Uterus (tissue), 4 donors: ENCODE measurements around the gene ZBTB7C. TPM values are rescaled to one million over a fixed set of nuclear protein-coding genes. Genes with fewer than 3 reads are reported as not detected.

Experiments used
- DNase-seq, 2 donors: peaks; one replicate each; pipeline ENCODE4 v3.0.0-alpha.2; 2019 to 2020
- H3K27ac ChIP-seq, 2 donors: fragments of 200-600 bp; sonication (generic); 1 replicate in 1 of 2; 2 replicates in 1 of 2; pipeline ENCODE4 v1.5.1; 2016 to 2018
- H3K27me3 ChIP-seq, 2 donors: fragments of 200-600 bp; sonication (generic); one replicate each; pipeline ENCODE4 v1.5.1; 2018 to 2019; ENCODE audit warnings: control low read depth in 1 of 2
- H3K36me3 ChIP-seq, 2 donors: fragments of 200-600 bp; sonication (generic); one replicate each; pipeline ENCODE4 v1.5.1; 2019; ENCODE audit warnings: control low read depth in 1 of 2
- H3K4me1 ChIP-seq, 2 donors: fragments of 200-600 bp; sonication (generic); one replicate each; pipeline ENCODE4 v1.5.1; 2018 to 2019; ENCODE audit warnings: control low read depth in 1 of 2
- H3K4me3 ChIP-seq, 2 donors: fragments of 200-600 bp; sonication (generic); 1 replicate in 1 of 2; 2 replicates in 1 of 2; pipeline ENCODE4 v1.5.1; 2018 to 2019; ENCODE audit warnings: mild to moderate bottlenecking in 1 of 2
- H3K9me3 ChIP-seq, 2 donors: fragments of 200-600 bp; sonication (generic); one replicate each; pipeline ENCODE4 v1.5.1; 2019; ENCODE audit warnings: control low read depth in 1 of 2
- POLR2A ChIP-seq, 2 donors: fragments of 450-650 bp; IDR thresholded peaks; one replicate each; pipeline ENCODE4 v1.6.1; 2016; ENCODE audit warnings: antibody characterized with exemption in 2 of 2, mild to moderate bottlenecking in 1 of 2, moderate library complexity in 1 of 2
- intact Hi-C: fragments of 100-400 bp; cut with DNase I; formaldehyde crosslinking; loops from one replicate; pipeline ENCODE4 v1.15.1; 2023; ENCODE audit warnings: low total_unique reads
- total RNA-seq, 4 donors: library from RNA; depleted of rRNA in 3 of 4; stranded (reverse); fragments of >200 nt in 3 of 4; gene quantifications; one replicate each; pipeline versions ENCODE4 v1.1.0 to v1.2.4, GENCODE V29; 2014 to 2023
- TF ChIP-seq, protein P1 (sequence below), 4 experiments: fragments of 200-600 bp in 2 of 4; fragments of 450-650 bp in 2 of 4; sonication (generic) in 2 of 4; IDR thresholded peaks; one replicate each; pipeline ENCODE4 v1.5.1; 2016 to 2019; ENCODE audit warnings: antibody characterized with exemption in 4 of 4, mild to moderate bottlenecking in 2 of 4, moderate library complexity in 1 of 4
- donor health status: DM: yes; HTN: yes; CAD: no.

The ZBTB7C gene
- total RNA-seq, 4 donors from 2014 or later: 1.0 to 11.2 (median 7.9) TPM

DNA sequence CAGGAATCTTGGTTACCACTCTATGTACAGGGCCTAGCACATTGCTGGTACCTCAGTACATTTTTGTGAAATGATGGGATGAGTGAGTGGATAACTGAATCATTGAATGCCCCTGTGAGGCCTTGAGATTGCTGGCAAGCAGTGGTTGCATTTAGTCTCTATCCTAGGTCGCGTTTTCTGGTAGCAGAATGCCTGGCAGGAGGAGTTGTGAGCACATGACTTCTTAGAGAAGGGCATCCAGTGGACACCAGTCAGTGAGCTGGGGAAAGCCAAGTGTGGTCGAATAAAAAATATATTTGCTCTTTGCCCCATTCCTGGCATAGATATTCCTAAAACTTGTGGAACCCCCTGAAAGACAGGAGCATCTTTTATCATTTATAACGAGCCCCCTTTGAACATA, 416.9 kb downstream of the ZBTB7C start:
- intact Hi-C loops: no loop called here
- no peak for TF ChIP-seq POLR2A (IDR thresholded peaks at IDR 0.05)
- TF ChIP-seq, protein P1, sequence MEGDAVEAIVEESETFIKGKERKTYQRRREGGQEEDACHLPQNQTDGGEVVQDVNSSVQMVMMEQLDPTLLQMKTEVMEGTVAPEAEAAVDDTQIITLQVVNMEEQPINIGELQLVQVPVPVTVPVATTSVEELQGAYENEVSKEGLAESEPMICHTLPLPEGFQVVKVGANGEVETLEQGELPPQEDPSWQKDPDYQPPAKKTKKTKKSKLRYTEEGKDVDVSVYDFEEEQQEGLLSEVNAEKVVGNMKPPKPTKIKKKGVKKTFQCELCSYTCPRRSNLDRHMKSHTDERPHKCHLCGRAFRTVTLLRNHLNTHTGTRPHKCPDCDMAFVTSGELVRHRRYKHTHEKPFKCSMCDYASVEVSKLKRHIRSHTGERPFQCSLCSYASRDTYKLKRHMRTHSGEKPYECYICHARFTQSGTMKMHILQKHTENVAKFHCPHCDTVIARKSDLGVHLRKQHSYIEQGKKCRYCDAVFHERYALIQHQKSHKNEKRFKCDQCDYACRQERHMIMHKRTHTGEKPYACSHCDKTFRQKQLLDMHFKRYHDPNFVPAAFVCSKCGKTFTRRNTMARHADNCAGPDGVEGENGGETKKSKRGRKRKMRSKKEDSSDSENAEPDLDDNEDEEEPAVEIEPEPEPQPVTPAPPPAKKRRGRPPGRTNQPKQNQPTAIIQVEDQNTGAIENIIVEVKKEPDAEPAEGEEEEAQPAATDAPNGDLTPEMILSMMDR (IDR thresholded peaks at IDR 0.05): no peak
- Histone ChIP-seq H3K36me3 (no peaks in the 10 kb centered on the region), H3K9me3 (no peaks in the 10 kb centered on the region), H3K4me3 (no peak overlapping the region), H3K27me3 (no peaks in the 10 kb centered on the region), H3K27ac (no peak overlapping the region), H3K4me1 (no peaks in the 10 kb centered on the region)
- DNase-seq: no peak

DNA sequence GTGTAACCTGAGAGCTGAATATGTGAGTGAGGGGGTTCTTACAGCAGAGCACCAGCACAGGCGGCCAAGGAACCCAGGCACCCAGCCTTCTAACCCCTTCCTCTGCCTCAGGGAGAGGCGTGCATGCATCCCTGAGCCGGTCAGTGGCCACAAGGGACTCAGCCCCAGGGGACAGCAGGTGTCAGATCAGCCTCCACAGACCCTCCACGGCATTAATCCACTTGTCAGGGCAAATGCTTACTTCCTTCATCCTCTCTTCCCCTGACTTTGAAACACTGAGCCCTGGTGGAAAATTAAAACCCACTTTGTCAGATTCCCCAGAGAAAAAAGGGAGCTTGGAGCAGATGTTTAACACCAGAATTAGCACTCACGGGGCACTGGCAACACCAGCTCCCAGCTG, 418.2 kb downstream of the ZBTB7C start:
- TF ChIP-seq, protein P1 (IDR thresholded peaks at IDR 0.05): no peak
- TF ChIP-seq POLR2A (IDR thresholded peaks at IDR 0.05): no peak
- Histone ChIP-seq H3K36me3 (no peaks in the 10 kb centered on the region), H3K9me3 (no peaks in the 10 kb centered on the region), H3K4me1 (no peaks in the 10 kb centered on the region), H3K27ac (no peak overlapping the region), H3K27me3 (no peaks in the 10 kb centered on the region), H3K4me3 (no peak overlapping the region)
- no peak for DNase-seq
- intact Hi-C loops: no loop called here

DNA sequence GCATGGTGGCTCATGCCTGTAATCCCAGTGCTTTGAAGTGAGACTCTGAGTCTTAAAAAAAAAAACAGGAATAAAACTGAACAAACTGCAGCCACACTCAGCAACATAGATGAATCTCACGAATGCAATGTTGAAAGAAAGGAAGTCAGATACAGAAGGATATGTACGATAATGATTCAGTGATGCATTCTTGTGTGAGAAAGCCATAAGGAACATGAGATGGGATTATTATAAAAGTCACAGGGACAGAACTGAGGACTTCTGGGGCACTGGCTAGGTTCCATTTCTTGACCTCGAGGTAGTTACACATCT, 421.8 kb downstream of the ZBTB7C start:
- Histone ChIP-seq H3K27me3 (no peaks in the 10 kb centered on the region), H3K4me1 (no peaks in the 10 kb centered on the region), H3K9me3 (no peaks in the 10 kb centered on the region), H3K36me3 (no peaks in the 10 kb centered on the region), H3K27ac (no peak overlapping the region), H3K4me3 (no peak overlapping the region)
- TF ChIP-seq POLR2A (IDR thresholded peaks at IDR 0.05): no peak
- TF ChIP-seq, protein P1 (IDR thresholded peaks at IDR 0.05): no peak
- intact Hi-C loops: no loop called here
- DNase-seq: no peak

DNA sequence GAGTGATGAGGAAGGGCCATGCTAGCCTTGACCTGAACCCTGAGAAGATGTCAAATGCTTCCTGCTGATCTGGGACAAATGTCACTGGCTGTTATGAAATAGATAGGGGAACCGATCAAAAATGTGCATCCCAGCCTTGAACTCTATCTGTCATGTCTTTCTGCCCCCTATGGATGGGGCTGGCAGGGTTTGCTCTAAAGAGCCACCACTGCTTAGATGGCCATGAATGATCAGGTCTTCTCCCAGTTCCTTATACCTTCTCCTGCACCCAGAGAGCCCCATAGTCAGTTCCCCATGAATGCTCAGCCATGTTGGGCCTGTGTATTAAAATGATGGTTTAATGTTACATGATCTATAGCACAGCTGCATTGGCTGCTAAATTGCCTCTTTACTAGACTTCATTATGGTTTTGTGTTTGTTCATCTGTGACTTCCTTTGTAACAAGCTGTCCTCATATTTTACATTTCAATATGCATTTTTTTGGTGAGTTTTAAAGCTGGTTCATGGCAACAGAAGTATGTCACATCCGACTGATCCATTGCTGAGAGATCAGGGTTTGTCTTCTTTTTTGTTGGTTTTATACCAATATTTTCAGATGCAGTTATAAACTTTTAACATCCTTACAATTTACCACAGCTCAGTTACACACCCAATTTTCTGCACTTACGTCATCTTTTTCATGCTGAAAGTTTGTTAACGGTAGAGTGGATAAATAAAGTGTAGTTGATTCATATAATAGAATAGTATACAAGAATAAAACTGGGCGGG, 422.4 kb downstream of the ZBTB7C start:
- DNase-seq: no peak
- H3K36me3 ChIP-seq: no peaks in the 10 kb centered on the region
- no peaks in the 10 kb centered on the region for H3K4me1 ChIP-seq
- H3K27me3 ChIP-seq: no peaks in the 10 kb centered on the region
- TF ChIP-seq, protein P1 (IDR thresholded peaks at IDR 0.05): no peak
- no peak for TF ChIP-seq POLR2A (IDR thresholded peaks at IDR 0.05)
- H3K4me3 ChIP-seq: no peak overlapping the region
- no peaks in the 10 kb centered on the region for H3K9me3 ChIP-seq
- intact Hi-C loops: no loop called here
- no peak overlapping the region for H3K27ac ChIP-seq

DNA sequence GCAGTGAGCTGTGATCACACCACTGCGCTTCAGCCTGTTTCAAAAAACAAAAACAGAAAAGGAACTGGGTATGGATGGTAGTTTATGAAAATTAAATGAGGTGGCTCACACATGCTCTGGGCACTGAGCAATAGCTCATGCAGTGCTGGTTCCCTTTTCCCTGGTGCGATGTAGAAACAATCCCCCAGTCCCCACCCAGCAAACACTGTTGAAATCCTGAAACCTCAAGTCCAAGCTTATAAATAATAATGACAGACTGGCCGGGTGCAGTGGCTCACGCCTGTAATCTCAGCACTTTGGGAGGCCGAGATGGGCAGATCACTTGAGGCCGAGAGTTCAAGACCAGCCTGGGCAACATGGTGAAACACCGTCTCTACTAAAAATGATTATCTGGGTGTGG, 423.3 kb downstream of the ZBTB7C start:
- no peak for DNase-seq
- no peak for TF ChIP-seq POLR2A (IDR thresholded peaks at IDR 0.05)
- TF ChIP-seq, protein P1 (IDR thresholded peaks at IDR 0.05): no peak
- Histone ChIP-seq H3K4me1 (no peaks in the 10 kb centered on the region), H3K36me3 (no peaks in the 10 kb centered on the region), H3K9me3 (no peaks in the 10 kb centered on the region), H3K4me3 (no peak overlapping the region), H3K27me3 (no peaks in the 10 kb centered on the region), H3K27ac (no peak overlapping the region)
- intact Hi-C loops: no loop called here
